GM19328 (cell line): ENCODE data around the gene YOD1.

ENCODE experiments used
- ATAC-seq: cut with Tn5 transposase; IDR thresholded peaks from one replicate; pipeline ENCODE4 v1.9.1; 2021; ENCODE audit warnings: mild to moderate bottlenecking, moderate library complexity; ENCODE audit not compliant: unreplicated experiment

Gene YOD1

GRCh38 chr1:207073906-207074820, 23.2 kb upstream of the YOD1 start:
- ATAC-seq, result no peak

- no peak for ATAC-seq
Measured at GRCh38 chr1:207072233-207072632, 21.2 kb upstream of the YOD1 start.

- no peak for ATAC-seq
Measured at GRCh38 chr1:207071426-207071825, 20.4 kb upstream of the YOD1 start.

- ATAC-seq, result no peak
Measured at GRCh38 chr1:207070811-207071210, 19.8 kb upstream of the YOD1 start.

GRCh38 chr1:207069858-207070506, 19.0 kb upstream of the YOD1 start:
- ATAC-seq, result no peak

GRCh38 chr1:207069061-207069460, 18.1 kb upstream of the YOD1 start:
- no peak for ATAC-seq

GRCh38 chr1:207067665-207068064, 16.7 kb upstream of the YOD1 start:
- no peak for ATAC-seq

- no peak for ATAC-seq
Measured at GRCh38 chr1:207067185-207067584, 16.2 kb upstream of the YOD1 start.

- ATAC-seq, result no peak
Measured at GRCh38 chr1:207064561-207064960, 13.6 kb upstream of the YOD1 start.

- ATAC-seq, result no peak
Measured at GRCh38 chr1:207063014-207063413, 12.0 kb upstream of the YOD1 start.

GRCh38 chr1:207062058-207062457, 11.1 kb upstream of the YOD1 start:
- ATAC-seq, result no peak

- ATAC-seq, result no peak
Measured at GRCh38 chr1:207060596-207060995, 9.6 kb upstream of the YOD1 start.

GRCh38 chr1:207059881-207060280, 8.9 kb upstream of the YOD1 start:
- no peak for ATAC-seq

- ATAC-seq, result no peak
Measured at GRCh38 chr1:207058878-207059867, 8.2 kb upstream of the YOD1 start.

- no peak for ATAC-seq
Measured at GRCh38 chr1:207058252-207058651, 7.2 kb upstream of the YOD1 start.

GRCh38 chr1:207056673-207057072, 5.7 kb upstream of the YOD1 start:
- no peak for ATAC-seq

GRCh38 chr1:207055386-207056001, 4.5 kb upstream of the YOD1 start:
- ATAC-seq, result no peak

- ATAC-seq, result no peak
Measured at GRCh38 chr1:207054491-207054890, 3.5 kb upstream of the YOD1 start.

- peak; percentile 82 for ATAC-seq
Measured at GRCh38 chr1:207052911-207053769, 2.1 kb upstream of the YOD1 start, which contains the start of gene PFKFB2. TSS of gene PFKFB2 (plus strand) at chr1:207053275. CDS start at chr1:207054718, 1,443 bp downstream.
